AG08395 (cell line): Measurements from ENCODE around the gene HELZ.
"Not testable (repeated sequence)": the region's sequence is repeated elsewhere in the genome, so short reads cannot be mapped to it uniquely, and the experiment has no call there.

Source experiments
- DNase-seq: peaks from one replicate; pipeline ENCODE4 v3.0.0; 2012; ENCODE audit warnings: mixed read lengths, low spot score

HELZ gene

DNA sequence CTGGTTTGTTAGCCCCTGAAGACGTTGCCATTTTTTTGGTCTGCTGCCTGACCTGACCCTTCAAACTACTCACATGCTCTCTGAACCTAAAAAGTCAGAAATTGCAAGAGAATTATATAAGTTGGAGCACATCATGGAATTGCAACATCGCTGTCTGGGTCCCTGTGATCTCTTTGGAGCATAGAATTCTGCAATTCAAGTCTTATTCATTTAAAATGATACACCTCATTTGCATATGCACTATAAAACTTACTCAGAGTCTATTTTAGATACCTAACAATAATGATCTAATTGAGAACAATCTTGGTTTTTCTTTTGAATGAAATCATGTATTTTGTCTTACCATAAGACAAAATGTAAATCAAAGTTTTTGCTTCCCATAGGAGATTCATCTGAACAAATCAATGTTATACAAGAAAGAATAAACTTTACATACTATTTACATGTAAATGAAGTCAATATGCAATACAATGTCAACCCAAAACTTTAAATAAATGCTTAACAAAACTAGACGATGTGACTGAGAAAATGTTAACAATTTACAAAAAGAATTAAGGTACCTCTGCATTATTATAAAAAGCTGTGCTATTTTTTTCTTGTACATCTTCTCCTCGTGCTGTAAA, 99.7 kb downstream of the HELZ start:
- DNase-seq, result no peak

GRCh38 chr17:67143318-67143717, 101.7 kb downstream of the HELZ start:
- DNase-seq, result no peak

- DNase-seq, result not testable (repeated sequence)
Observed at GRCh38 chr17:67142030-67142429, 103.0 kb downstream of the HELZ start.

- no peak for DNase-seq
Observed at GRCh38 chr17:67139784-67140665, 105.0 kb downstream of the HELZ start.

- no peak for DNase-seq
Observed at GRCh38 chr17:67139289-67139688, 105.7 kb downstream of the HELZ start.

DNA sequence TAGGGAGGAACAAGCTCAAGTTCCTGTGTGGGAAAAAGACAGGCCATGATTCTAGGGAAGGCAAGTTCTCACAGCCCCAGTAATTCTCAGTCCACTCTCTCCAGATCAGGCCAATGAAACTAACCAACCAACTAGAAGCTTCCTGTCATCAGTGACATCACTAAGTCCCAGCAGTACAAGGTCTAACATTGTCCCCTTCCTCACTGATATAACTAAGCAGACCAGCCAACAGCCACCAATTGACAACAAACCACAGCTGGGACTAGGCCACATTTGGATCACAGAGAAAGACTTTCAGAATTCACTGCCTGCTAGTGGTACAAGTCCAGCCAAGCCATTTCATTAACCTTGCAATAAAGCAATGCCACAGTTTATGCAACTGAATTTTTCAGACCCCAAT, 106.6 kb downstream of the HELZ start:
- DNase-seq, result no peak

DNA sequence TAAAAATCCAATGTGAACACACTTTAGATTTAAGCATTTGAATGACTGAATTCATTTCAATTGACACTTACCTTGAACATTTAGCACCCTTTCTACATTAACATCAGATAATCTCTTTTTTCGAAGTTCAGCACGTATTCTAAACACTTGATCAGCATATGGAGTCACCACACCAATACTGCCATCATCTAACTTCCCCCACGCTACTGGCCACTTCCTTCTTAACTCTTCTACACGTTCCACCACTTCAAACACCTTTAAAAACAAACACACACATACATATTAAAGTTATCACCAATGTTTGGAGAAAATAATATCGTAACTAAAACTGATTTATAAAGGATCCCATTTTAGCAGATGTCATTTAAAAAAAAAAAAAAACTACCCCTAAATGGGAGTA, 107.1 kb downstream of the HELZ start:
- DNase-seq, result no peak

GRCh38 chr17:67137026-67137370, 108.0 kb downstream of the HELZ start:
- no peak for DNase-seq

DNA sequence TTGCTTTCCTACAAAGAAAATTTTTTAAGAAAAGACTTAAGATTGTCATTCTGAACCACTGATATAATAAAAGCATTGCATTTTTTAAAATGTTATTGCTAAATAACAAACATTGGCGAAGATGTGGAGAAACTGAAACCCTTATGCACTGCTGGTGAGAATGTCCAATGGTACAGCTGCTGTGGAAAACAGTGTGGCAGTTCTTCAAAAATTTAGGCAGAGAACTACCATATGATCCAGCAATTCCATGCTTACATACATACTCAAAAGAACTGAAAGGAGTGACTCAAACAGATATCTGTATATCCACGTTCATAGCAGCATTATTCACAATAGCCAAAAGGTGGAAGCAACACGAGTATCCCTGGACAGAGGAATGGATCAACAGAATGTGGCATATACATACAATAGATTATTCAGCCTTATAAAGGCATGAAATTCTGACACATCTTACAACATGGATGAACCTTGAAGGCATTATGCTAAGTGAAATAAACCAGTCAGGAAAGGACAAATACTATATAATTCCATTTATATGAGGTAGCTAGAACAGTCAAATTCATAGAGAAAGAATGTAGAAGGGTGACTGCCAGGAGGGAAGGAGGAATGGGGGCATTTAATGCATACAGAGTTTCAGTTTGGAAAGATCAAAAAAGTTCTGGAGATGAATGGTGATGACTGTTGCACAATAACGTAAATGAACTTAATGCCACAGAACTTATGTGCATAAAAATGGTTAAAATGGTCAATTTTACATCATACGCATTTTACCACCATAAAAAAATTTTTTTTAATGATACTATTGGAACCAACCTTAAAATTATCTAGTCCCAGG, 108.6 kb downstream of the HELZ start:
- no peak for DNase-seq

GRCh38 chr17:67133161-67133560, 111.8 kb downstream of the HELZ start:
- DNase-seq, result no peak

DNA sequence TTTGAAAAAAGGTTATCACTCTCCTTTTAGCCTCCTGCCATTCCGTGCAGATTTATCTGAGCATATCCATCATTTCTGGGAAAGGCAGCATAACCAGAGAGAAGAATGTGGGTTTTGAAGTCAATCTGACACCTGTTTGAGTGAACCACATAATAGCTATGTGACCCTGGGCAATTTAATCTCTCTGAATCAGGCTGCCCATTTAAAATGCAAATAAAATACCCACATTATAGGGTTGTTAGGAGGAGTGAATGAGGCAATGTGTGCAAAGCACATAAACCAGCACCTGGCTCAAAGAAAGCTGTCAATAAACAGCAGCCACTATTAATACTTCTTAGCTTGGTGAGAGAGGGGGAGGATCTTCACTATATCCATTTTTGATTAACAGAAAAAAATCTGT, 112.6 kb downstream of the HELZ start:
- no peak for DNase-seq

- DNase-seq, result no peak
Observed at GRCh38 chr17:67130768-67131167, 114.2 kb downstream of the HELZ start.

DNA sequence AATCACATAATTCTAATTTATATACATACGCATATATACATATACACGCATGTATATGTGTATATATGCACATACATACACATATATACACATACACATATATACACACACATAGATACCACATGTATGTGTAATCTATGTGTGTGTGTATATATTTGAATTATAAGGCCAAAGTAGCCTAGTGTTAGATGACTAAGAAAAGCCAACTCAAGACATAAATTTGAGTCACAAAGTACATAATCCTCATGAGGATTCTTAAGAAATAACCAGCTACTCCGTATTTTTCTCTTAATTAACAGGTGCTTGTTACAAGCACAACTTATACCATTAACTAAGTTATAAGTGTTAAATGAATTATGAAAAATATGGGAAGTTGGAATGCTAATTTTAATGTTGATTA, 115.7 kb downstream of the HELZ start:
- no peak for DNase-seq

- no peak for DNase-seq
Observed at GRCh38 chr17:67128700-67129099, 116.3 kb downstream of the HELZ start.

DNA sequence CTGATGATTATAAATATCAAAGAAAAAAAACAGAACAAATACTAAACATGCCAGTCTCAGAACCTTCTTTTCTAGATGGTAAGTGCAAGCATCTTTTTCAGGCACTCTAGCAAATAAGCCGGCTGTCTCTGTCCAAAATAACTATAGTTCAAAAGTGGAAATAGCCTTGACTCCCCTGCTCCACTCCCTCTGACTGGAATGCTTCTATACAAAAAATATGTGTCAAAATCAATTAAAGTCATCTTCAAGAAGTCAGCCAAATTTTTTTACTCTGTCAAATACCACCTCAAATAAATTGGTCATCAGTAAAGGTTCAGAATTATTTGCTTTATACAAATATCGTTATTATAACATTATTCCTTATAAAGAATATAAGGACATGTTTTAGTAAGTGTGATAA, 117.1 kb downstream of the HELZ start:
- DNase-seq, result no peak

DNA sequence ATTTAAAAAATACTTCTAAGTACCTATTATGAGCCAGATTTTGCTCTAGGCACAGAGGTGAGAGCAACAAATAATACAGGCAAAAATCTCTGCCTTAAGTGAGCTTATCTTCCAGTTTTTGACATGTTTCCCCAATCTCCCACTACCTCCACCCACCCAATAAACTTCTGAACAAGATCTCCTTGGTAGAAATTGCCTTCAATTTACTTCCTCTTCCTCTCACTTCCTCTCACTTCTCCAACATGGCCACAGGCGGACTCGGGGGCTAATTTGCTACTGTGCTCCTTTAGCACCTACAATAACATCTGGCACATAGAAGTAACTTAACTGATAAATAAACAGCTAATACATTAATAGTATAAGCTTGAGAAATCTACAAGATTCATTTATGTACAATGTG, 118.0 kb downstream of the HELZ start:
- DNase-seq, result no peak

GRCh38 chr17:67126543-67126942, 118.5 kb downstream of the HELZ start:
- DNase-seq, result not testable (repeated sequence)

GRCh38 chr17:67125924-67126323, 119.1 kb downstream of the HELZ start:
- no peak for DNase-seq

DNA sequence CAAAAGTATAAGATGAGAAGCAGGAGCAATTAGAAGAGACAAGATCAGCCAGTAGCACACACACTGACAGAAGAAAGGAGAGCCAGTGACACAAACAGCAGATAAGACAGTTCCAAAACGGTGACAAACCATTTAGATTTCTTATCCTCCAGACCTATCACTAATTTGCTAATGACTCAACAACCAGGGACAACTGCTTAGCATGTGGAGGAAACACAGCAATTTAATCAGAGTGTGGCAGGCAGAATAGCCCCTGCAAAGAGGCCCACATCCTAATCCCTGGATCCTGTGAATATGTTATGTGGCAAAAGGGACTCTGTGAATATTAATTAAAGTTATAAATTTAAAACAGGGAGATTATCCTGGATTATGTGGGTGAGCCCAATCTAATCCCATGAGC, 119.6 kb downstream of the HELZ start:
- peak; percentile 2 for DNase-seq

DNA sequence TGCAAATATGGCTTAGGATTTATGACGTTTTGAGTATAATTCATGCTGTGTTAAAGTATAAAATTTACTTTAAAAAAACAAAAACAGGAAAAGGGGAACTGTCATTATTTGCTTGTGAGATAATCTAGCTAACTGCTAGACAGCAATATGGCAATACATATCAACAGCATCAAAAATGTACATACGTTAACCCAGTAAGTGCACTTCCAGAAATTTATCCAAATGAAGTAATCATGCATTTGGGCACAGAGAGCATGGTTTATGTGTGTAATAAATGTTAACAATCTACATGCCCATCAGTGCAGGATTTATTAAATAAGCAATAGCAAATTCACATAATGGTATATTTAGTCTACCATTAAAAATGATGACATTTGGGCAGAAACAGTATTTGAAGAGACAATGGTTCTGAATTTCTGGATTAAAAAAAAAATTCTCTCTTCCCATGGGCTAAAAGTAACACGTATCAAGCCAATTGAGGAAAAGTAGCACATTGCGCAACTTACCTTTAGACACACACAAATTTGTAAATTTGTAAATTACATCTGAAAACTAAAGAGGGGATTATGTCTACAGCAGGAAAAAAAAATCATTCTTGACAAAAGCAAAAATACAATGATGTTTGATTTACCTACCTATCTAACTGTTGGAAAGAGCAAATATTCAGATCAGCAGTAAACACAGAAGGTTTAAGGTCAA, 120.4 kb downstream of the HELZ start:
- DNase-seq, result no peak

DNA sequence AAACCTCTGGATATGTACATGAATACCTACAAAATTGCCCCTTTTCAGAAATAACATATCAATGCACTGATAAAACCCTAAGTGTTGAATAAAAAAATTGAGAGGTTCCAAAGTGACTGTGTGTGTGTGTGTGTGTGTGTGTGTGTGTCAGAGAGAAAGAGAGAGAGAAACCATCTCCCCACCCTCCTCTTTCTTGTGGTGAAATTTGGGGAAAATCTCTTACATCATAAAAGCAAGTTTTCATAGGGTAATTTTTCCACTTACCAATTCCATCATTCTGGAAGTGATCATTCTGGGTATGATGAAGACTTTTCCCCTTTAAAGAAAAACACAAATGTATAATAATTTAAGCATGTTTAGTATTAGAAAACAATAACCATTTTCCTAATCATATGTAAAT, 121.3 kb downstream of the HELZ start:
- no peak for DNase-seq

GRCh38 chr17:67121316-67121891, 123.6 kb downstream of the HELZ start:
- no peak for DNase-seq
